GM10266 (cell line): ENCODE results near the gene KMT2B.

Experiments
- DNase-seq: peaks from one replicate; pipeline ENCODE4 v3.0.0; 2012; ENCODE audit errors: extremely low spot score
- CTCF ChIP-seq: IDR thresholded peaks from 2 replicates; pipeline ENCODE4 v1.5.1; 2012; ENCODE audit warnings: mild to moderate bottlenecking, low read depth; ENCODE audit not compliant: control insufficient read depth, insufficient read depth; ENCODE audit errors: missing control alignments

KMT2B gene

DNA sequence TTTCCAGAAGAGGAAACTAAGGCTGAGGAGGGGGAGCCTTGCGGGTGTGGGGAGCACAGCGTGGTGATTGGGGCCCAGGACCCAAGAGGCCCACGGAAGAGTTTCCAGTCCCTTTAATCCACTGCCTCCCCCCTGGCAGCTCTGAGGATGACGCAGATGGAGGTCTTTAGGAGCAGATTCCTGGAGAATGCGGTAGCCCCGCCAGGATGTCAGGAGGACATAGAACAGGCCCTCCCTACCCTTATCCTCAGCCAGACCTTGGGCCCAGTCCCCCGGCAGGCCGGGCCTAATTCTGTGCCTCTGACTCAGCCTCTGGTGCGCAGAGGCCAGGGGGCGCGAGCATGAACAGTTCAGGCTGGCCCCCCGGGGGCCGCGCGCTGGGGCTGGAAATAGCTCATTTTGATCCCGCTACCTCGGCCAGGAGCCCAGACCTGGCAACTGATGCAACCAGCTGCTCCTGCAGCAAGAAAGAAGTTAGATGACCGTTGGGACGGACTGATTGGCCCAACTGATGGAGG lies 39.5 kb downstream of the KMT2B start:
- no peak for DNase-seq
- TF ChIP-seq CTCF = no peak

DNA sequence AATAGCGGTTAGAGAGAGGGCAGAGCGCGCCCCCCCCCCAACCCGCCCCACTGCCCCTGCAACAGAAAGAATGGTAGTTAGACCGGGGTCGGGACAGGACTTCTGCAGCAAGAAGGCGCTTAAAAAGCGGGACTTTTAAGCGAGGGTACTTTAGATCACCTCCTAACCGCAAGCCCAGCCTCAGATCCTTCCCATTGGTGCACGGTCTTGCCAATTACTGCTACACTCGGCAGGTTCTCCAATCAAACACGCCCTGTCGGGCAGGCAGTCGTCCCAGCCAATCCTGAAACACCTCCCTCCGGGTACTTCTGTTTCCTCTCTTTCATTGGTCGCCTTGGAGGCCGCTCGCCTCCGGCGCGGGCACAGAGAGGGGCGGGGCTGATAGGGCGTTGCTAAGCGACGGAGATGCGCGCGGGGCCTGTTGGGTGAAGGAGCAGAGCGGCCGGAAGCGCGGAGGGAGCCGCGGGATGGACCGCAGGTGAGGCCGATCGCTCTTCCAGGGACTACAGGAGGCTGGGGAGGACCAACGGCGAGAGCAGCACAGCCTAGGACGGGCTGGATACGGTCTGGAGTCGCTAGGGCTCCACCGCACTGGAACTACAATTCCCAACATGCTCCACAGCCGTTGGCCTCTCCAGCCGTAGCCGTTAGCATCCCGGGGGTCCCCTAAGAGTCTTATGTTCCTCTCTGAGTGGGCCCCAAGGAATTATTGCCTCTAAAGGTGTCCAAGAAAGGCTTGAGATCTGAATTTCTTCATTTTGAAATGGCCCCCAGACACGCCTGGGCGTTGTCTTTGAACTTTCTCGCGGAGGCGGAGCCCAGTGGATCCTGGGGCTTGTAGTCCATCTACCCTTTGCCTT lies 40.2 kb downstream of the KMT2B start, which contains the start of gene PROSER3:
Gene PROSER3 (plus strand): TSS at position 428 of the 860 bp plus-strand sequence. CDS start 40 bp downstream, at position 468.
- DNase-seq = peak; percentile 99
- no peak for TF ChIP-seq CTCF

GRCh38 chr19:35759697-35760096 lies 41.9 kb downstream of the KMT2B start:
- TF ChIP-seq CTCF = no peak
- DNase-seq = no peak

GRCh38 chr19:35760711-35761349 lies 43.0 kb downstream of the KMT2B start:
- no peak for DNase-seq
- no peak for TF ChIP-seq CTCF

DNA sequence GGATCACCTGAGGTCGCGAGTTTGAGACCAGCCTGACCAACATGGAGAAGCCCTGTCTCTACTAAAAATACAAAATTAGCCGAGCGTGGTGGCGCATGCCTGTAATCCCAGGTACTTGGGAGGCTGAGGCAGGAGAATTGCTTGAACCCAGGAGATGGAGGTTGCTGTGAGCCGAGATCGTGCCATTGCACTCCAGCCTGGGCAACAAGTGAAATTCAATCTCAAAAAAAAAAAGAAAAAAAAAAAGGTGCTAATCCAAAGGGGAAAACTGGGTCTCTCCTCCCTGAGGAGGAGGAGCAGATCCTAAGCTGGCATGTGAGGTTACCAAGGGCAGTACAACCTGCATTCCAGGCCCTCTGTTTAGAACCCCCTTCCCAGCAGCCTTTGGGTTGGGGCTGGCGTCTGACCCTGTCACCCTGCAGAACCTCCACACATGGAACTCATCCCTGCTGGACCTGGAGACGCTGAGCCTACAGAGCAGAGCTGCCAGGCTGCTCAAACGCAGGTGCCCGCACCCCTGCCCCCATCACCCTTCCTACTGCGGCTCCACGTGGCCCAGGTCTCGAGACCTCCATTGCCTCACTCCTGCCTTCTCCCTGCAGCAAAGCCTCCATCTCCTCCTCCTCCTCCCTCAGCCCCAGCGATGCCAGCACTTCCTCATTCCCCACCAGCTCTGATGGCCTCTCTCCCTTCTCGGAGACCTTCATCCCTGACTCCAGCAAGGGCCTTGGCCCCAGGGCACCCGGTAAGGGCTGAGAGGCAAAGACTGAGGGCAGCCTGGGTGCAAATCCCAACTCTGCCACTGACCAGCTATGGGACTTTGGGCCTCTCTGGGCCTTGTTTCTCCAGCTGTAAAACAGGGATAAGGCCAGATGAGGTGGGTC lies 46.9 kb downstream of the KMT2B start:
- TF ChIP-seq CTCF = no peak
- DNase-seq = no peak

DNA sequence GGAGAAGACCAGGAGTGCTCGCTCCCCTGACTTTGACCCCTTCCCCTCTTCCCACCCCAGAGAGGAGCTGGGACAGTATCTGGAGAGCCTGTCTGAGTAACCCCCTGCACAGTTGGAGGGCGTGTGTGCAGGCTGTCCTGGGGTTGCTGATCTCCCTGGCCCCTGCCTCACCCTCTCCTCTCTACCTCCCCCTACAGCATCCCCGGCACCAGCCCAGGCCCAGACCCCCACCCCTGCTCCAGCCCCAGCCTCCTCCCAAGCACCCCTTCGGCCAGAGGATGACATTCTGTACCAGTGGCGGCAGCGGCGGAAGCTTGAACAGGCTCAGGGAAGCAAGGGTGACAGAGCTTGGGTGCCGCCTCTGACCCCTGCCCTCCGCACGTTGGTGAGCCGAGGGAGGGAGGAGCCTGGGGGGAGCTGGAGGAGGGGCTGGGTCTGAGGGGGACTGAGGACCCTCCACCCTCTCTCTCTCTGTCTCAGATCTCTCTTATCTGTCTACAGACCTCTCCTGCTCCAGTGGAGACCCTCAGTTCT lies 48.8 kb downstream of the KMT2B start:
- DNase-seq = no peak
- TF ChIP-seq CTCF = no peak
